ENCODE measurements around the gene VAMP2. TPM values are rescaled to one million over a fixed set of nuclear protein-coding genes. Genes with fewer than 3 reads are reported as not detected.

The VAMP2 gene
- total RNA-seq, 1 donor from 2014 or later, result 97.7 TPM

DNA sequence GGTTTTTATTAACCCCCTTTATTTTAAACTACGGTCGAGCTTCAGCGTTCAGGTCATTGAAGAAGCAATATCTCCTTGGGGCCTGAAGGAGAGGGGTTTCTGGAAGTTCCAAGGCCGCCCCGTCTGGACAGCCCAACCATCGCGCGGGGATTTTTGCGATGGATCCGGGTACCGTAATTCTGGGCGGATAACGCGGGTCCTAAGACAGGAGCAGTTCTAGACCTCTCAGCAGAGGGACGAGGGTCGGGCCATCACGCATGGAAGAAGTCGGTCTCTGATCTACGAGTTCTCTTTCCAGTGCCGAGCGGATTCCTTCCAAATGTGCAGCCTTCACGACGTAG is 23.7 kb upstream of the VAMP2 start:
- no peaks in the 10 kb centered on the region for H3K9me3 Mint-ChIP-seq
- no peak for DNase-seq
- CTCF ChIA-PET, result interaction anchor here (1.1 to 3.3 kb wide), 4 partner anchors 10 to 67 kb away, joined by 4 to 20 read pairs (median 9); partner anchors contain the start of gene TMEM107
- H3K27ac Mint-ChIP-seq, result no peak overlapping the region
- intact Hi-C loops (cut with micrococcal nuclease), result loop anchor here (1.0 kb wide), 4 partner anchors 13 to 61 kb away; no protein-coding TSS in a partner anchor
- H3K36me3 Mint-ChIP-seq (ENCODE audit: low read depth), result no peaks in the 10 kb centered on the region
- TF ChIP-seq, protein P1, sequence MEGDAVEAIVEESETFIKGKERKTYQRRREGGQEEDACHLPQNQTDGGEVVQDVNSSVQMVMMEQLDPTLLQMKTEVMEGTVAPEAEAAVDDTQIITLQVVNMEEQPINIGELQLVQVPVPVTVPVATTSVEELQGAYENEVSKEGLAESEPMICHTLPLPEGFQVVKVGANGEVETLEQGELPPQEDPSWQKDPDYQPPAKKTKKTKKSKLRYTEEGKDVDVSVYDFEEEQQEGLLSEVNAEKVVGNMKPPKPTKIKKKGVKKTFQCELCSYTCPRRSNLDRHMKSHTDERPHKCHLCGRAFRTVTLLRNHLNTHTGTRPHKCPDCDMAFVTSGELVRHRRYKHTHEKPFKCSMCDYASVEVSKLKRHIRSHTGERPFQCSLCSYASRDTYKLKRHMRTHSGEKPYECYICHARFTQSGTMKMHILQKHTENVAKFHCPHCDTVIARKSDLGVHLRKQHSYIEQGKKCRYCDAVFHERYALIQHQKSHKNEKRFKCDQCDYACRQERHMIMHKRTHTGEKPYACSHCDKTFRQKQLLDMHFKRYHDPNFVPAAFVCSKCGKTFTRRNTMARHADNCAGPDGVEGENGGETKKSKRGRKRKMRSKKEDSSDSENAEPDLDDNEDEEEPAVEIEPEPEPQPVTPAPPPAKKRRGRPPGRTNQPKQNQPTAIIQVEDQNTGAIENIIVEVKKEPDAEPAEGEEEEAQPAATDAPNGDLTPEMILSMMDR (IDR thresholded peaks at IDR 0.05), result no peak
- H3K27me3 Mint-ChIP-seq, result no peaks in the 10 kb centered on the region
- POLR2A ChIA-PET, result interaction anchor here (1.0 to 12.3 kb wide), 15 partner anchors 13 to 500 kb away, joined by 3 to 365 read pairs (median 15); partner anchors contain the start of genes AURKB, CTC1, HES7 and PFAS
- H3K4me3 Mint-ChIP-seq, result no peak overlapping the region
- peaks cover 23% of the 10 kb centered on the region for H3K4me1 Mint-ChIP-seq
- no peak for ATAC-seq (ENCODE audit: low read depth)

GRCh38 chr17:8185582-8186445 is 23.1 kb upstream of the VAMP2 start:
- TF ChIP-seq, protein P1 (IDR thresholded peaks at IDR 0.05), result no peak
- intact Hi-C loops (cut with micrococcal nuclease), result loop anchor here (1.0 kb wide), 4 partner anchors 13 to 61 kb away; no protein-coding TSS in a partner anchor
- ATAC-seq (ENCODE audit: low read depth) (peak; percentile 10), DNase-seq (peak; percentile 96)
- Mint-ChIP-seq H3K36me3 (ENCODE audit: low read depth) (no peaks in the 10 kb centered on the region), H3K4me1 (peaks cover 21% of the 10 kb centered on the region), H3K9me3 (no peaks in the 10 kb centered on the region), H3K27me3 (no peaks in the 10 kb centered on the region), H3K4me3 (no peak overlapping the region), H3K27ac (no peak overlapping the region)
- POLR2A ChIA-PET, result interaction anchor here (0.6 to 12.3 kb wide), 19 partner anchors 11 to 570 kb away, joined by 3 to 365 read pairs (median 5); partner anchors contain the start of genes AURKB, CTC1, HES7 and PFAS
- CTCF ChIA-PET, result interaction anchor here (1.1 to 3.3 kb wide), 4 partner anchors 9 to 66 kb away, joined by 4 to 20 read pairs (median 9); partner anchors contain the start of gene TMEM107

GRCh38 chr17:8176998-8177731 is 14.4 kb upstream of the VAMP2 start:
- POLR2A ChIA-PET, result interaction anchor here (0.6 to 9.2 kb wide), 12 partner anchors 9 to 562 kb away, joined by 3 to 365 read pairs (median 5); partner anchors contain the start of genes BORCS6 and CTC1
- Mint-ChIP-seq H3K27me3 (no peaks in the 10 kb centered on the region), H3K36me3 (ENCODE audit: low read depth) (peaks cover 4% of the 10 kb centered on the region), H3K4me1 (peaks cover 48% of the 10 kb centered on the region), H3K27ac (peak overlapping the region; percentile 89), H3K9me3 (no peaks in the 10 kb centered on the region), H3K4me3 (peak overlapping the region; percentile 90)
- DNase-seq, result no peak
- CTCF ChIA-PET, result interaction anchor here (2.4 kb wide), 1 partner anchor 9 kb away, joined by 8 read pairs; no protein-coding TSS in a partner anchor
- ATAC-seq (ENCODE audit: low read depth), result no peak
- TF ChIP-seq, protein P1 (IDR thresholded peaks at IDR 0.05), result no peak
- intact Hi-C loops (cut with micrococcal nuclease), result loop anchor here (1.0 kb wide), 1 partner anchor 123 kb away; no protein-coding TSS in a partner anchor

DNA sequence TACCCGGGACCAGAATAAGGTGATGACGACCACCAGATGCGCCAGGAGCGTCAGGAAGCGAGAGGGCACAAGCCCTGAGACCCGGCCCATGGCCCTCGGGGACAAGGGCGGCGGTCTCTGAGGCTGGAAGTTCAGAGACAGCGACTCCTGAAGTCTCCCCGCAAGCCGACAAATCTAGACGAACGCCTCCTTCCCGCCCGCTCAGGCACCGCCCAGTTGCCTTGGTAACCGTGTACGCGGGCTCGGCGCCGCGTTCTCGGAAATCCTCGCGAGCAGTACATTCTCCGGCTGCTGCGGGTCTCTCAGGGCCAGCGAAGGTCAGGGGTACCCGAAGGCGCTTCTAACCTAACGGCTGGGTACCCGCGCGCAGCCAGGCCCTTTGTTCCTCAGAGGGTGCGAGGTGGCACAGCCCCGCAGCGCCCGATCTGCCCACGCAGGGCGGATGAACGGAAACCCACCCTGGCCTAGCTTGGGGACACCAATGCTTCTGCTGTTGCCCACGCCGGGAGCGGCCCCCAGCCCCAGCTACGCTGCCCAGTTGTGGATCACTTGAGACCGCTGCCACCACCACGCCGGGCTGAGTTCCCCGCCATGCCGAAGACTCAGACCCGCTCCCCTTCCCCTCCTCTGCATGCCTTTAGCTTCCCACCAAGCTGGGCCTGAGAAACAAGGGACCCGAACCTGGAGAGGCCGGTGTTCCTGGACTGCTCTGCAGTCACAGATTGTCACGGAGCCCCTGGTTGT is 13.6 kb upstream of the VAMP2 start, which contains the start of gene TMEM107:
TSS of gene TMEM107 (minus strand) at position 184 of the 744 bp plus-strand sequence. CDS start at position 90, 94 bp downstream.
- peak within 1 kb of the TSS; percentile 90 for H3K4me3 Mint-ChIP-seq
- TF ChIP-seq, protein P1 (IDR thresholded peaks at IDR 0.05), result no peak
- CTCF ChIA-PET, result interaction anchor here (2.4 kb wide), 1 partner anchor 10 kb away, joined by 8 read pairs; no protein-coding TSS in a partner anchor
- H3K36me3 Mint-ChIP-seq (ENCODE audit: low read depth), result peaks cover 4% of the 10 kb centered on the region
- intact Hi-C loops (cut with micrococcal nuclease), result loop anchor here (1.0 kb wide), 1 partner anchor 124 kb away; no protein-coding TSS in a partner anchor
- POLR2A ChIA-PET, result interaction anchor here (0.6 to 9.2 kb wide), 13 partner anchors 8 to 490 kb away, joined by 3 to 365 read pairs (median 5); partner anchors contain the start of genes BORCS6 and CTC1
- H3K27ac Mint-ChIP-seq, result peak within 1 kb of the TSS; percentile 89
- H3K9me3 Mint-ChIP-seq, result no peaks in the 10 kb centered on the region
- ATAC-seq (ENCODE audit: low read depth) (peak; percentile 46), DNase-seq (peak; percentile 80)
- H3K4me1 Mint-ChIP-seq, result peaks cover 44% of the 10 kb centered on the region
- H3K27me3 Mint-ChIP-seq, result no peaks in the 10 kb centered on the region

Data from activated B cell treated with CpG ODN at 0.5 μM for 24 hours (primary cell).